ENCODE measurements around the gene KLHL17. TPM values are rescaled to one million over a fixed set of nuclear protein-coding genes. Genes with fewer than 3 reads are reported as not detected.

Gene KLHL17
- total RNA-seq, 1 experiment from 2014 or later = 41.4 TPM

DNA sequence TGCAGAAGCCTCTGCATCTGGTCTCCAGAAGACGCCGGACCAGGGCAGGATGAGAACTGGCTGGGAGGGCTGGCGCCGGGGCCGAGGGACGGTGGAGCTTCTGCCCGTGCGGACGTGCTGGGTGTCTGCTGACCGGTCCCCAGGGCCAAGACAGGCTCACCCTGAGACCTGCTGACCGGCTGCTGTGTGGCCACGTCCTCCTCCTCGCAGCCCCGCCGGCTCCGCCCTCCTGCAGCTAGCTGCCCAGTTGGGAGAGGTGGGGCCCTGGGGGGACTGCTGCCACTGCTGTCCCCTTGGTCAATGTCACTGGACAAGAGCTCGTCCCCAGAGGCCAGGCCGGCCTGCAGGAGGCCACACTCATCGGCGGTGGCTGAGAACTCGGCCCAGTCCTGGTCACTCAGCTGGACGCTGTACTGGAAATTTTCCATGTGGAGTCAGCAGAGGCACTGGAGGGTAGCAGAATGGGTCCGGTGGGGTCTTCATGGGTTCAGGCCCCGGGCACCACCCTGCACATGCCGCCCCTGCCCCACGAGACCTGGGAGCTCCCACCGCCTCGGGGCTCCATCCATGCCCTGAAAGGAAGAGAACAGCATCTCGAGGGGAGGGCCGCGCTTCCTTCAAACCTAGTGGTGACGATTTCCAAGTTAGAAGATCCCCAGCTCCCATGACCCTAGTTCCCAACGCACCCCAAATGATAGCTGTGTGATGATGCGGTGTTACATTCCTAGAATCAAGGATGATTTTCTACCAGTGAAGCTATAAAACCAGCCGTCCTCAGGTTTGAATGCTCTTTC is 20.4 kb downstream of the KLHL17 start:
- DNase-seq = no peak
- Mint-ChIP-seq H3K4me3 (no peak overlapping the region), H3K9me3 (peaks cover 4 to 6% of the 10 kb centered on the region in 2 experiments), H3K27ac (no peak overlapping the region), H3K27me3 (ENCODE audit: low read depth) (peaks cover 66% of the 10 kb centered on the region), H3K36me3 (ENCODE audit: insufficient read depth in 1 of 3, low read depth in 3 of 3) (peaks cover 0 to 6% (median 4%) of the 10 kb centered on the region in 3 experiments; a peak in 4 of 7 replicates), H3K4me1 (peaks cover 1 to 6% of the 10 kb centered on the region in 2 experiments; a peak in 3 of 4 replicates)
- Histone ChIP-seq H3K4me1 (ENCODE audit: insufficient read depth, low read length) (no peaks in the 10 kb centered on the region), H3K14ac (ENCODE audit: insufficient read depth, low read length) (no peak overlapping the region), H2AK5ac (ENCODE audit: insufficient read length, low read length) (no peak overlapping the region), H3K23me2 (ENCODE audit: insufficient read length, low read depth, low read length, poor library complexity, severe bottlenecking) (no peaks in the 10 kb centered on the region), H2BK15ac (ENCODE audit: low read depth, low read length) (no peak overlapping the region), H3K9ac (ENCODE audit: extremely low read depth, insufficient read length, low read length) (no peak overlapping the region), H4K5ac (ENCODE audit: insufficient read length, low read depth, low read length) (no peak overlapping the region), H3K27ac (ENCODE audit: insufficient read length, low read depth, low read length) (no peak overlapping the region), H3K79me2 (ENCODE audit: insufficient read depth, low read length) (no peaks in the 10 kb centered on the region), H4K8ac (replicated peaks; ENCODE audit: insufficient read length, low read depth, low read length) (no peak overlapping the region), H2BK12ac (ENCODE audit: insufficient read length, low read depth, low read length) (no peak overlapping the region), H3K18ac (ENCODE audit: insufficient read length, low read depth, low read length) (no peak overlapping the region), H3K4ac (ENCODE audit: low read depth, low read length) (no peak overlapping the region), H4K91ac (ENCODE audit: insufficient read length, low read depth, low read length) (no peak overlapping the region), H2BK20ac (ENCODE audit: low read depth, low read length, poor library complexity, severe bottlenecking) (no peak overlapping the region), H4K20me1 (ENCODE audit: control insufficient read depth, insufficient read depth, insufficient read length) (no peaks in the 10 kb centered on the region), H3K27me3 (ENCODE audit: insufficient read depth, low read length) (peaks cover 2% of the 10 kb centered on the region; the same call in 1 of the 2 replicates), H3T11ph (ENCODE audit: low read length) (no peak overlapping the region), H3K79me1 (ENCODE audit: insufficient read depth, low read depth, low read length, poor library complexity, severe bottlenecking) (no peaks in the 10 kb centered on the region), H2AFZ (ENCODE audit: low read length) (no peak overlapping the region), H3K4me2 (ENCODE audit: insufficient read depth, insufficient read length, low read length) (no peak overlapping the region), H2BK5ac (ENCODE audit: insufficient read length, low read length) (no peak overlapping the region), H3K23ac (ENCODE audit: insufficient read length, low read depth, low read length) (no peak overlapping the region), H3K56ac (ENCODE audit: insufficient read length, low read depth, low read length) (no peak overlapping the region), H2BK120ac (ENCODE audit: low read depth, low read length, poor library complexity, severe bottlenecking) (no peak overlapping the region), H3K9me3 (ENCODE audit: control insufficient read depth, low read depth, low read length) (no peaks in the 10 kb centered on the region)
- TF ChIP-seq, protein P1, sequence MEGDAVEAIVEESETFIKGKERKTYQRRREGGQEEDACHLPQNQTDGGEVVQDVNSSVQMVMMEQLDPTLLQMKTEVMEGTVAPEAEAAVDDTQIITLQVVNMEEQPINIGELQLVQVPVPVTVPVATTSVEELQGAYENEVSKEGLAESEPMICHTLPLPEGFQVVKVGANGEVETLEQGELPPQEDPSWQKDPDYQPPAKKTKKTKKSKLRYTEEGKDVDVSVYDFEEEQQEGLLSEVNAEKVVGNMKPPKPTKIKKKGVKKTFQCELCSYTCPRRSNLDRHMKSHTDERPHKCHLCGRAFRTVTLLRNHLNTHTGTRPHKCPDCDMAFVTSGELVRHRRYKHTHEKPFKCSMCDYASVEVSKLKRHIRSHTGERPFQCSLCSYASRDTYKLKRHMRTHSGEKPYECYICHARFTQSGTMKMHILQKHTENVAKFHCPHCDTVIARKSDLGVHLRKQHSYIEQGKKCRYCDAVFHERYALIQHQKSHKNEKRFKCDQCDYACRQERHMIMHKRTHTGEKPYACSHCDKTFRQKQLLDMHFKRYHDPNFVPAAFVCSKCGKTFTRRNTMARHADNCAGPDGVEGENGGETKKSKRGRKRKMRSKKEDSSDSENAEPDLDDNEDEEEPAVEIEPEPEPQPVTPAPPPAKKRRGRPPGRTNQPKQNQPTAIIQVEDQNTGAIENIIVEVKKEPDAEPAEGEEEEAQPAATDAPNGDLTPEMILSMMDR (conservative IDR thresholded peaks at IDR 0.05) = no peak
- no CpG with 5 or more reads among the region's 35 CpGs for WGBS (ENCODE audit: extremely low coverage, insufficient read length, low lambda C conversion rate)

Measured in H9 (cell line).